Subcutaneous abdominal adipose tissue (tissue), 5 donors: Measurements from ENCODE around the gene IL5RA.

ENCODE experiments used
- H3K27ac ChIP-seq: one replicate; pipeline ENCODE4 v1.7.0; 2013; ENCODE audit warnings: low read depth, mild to moderate bottlenecking, inconsistent platforms, low read length, moderate library complexity
- H3K27me3 ChIP-seq, 5 donors: one replicate each; pipeline ENCODE4 v1.7.0; 2013; ENCODE audit warnings: low read length in 5 of 5, inconsistent platforms in 1 of 5; ENCODE audit not compliant: control insufficient read depth in 5 of 5, insufficient read depth in 4 of 5
- H3K36me3 ChIP-seq, 5 donors: one replicate each; pipeline ENCODE4 v1.7.0; 2013; ENCODE audit warnings: low read length in 5 of 5; ENCODE audit not compliant: control insufficient read depth in 5 of 5, insufficient read depth in 5 of 5
- H3K4me1 ChIP-seq, 5 donors: one replicate each; pipeline ENCODE4 v1.7.0; 2013; ENCODE audit warnings: low read length in 5 of 5, mild to moderate bottlenecking in 3 of 5, moderate library complexity in 1 of 5; ENCODE audit not compliant: control insufficient read depth in 5 of 5, insufficient read depth in 5 of 5
- H3K4me3 ChIP-seq, 5 donors: one replicate each; pipeline ENCODE4 v1.7.0; 2013; ENCODE audit warnings: low read length in 5 of 5, low read depth in 1 of 5
- H3K9ac ChIP-seq, 5 donors: one replicate each; pipeline ENCODE4 v1.7.0; 2013; ENCODE audit warnings: low read length in 5 of 5, mild to moderate bottlenecking in 4 of 5, moderate library complexity in 3 of 5
- H3K9me3 ChIP-seq, 5 donors: one replicate each; pipeline ENCODE4 v1.7.0; 2013; ENCODE audit warnings: low read length in 5 of 5; ENCODE audit not compliant: control insufficient read depth in 5 of 5
- donor health status: healthy.
- donor health status: healthy.
- donor health status: healthy.
- donor health status: healthy.
- donor health status: healthy.

Gene IL5RA

DNA sequence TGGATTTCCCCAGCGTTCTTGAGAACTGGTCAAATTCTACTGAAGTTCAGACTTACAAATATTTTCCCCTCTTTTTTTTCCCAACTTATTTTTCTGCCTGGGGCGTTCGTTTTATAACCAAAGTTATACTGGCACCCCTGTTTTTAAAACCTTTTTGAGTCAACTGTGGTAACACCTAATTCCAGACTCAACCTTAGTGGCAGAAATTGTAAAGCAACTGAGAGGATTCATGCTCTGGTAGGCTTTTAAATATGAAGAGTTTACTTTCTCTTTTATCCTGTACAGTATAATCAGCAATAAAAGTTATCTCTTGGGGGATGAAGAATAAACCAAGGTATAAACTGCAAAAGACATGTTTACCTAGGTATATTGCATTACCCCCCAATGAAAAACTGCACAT lies 2.3 kb downstream of the IL5RA start:
- Histone ChIP-seq H3K4me3 (no peak overlapping the region), H3K9ac (no peak overlapping the region), H3K9me3 (no peaks in the 10 kb centered on the region), H3K4me1 (peaks cover 0 to 3% (median 0%) of the 10 kb centered on the region in 5 donors), H3K27ac (no peak overlapping the region), H3K27me3 (no peaks in the 10 kb centered on the region), H3K36me3 (no peaks in the 10 kb centered on the region)

DNA sequence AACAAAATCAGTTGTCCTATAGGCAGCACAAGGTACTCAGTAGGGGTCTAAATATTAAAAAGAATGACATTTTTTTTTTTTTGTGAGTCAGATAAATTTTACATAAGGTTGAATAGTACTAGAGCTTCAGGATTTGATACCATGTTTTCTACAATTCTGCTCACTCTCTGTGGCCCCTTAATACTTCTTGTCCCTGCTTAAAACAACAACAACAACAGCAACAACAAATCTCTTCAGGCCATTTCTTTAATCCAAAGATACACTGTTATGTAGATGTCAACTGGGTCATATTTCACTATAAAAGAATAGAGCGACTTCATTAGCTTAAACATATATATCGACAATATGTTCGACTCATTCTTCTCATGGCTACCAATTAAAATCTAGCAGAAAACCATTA lies 3.0 kb downstream of the IL5RA start:
- H3K4me3 ChIP-seq: no peak overlapping the region
- H3K27me3 ChIP-seq: no peaks in the 10 kb centered on the region
- no peaks in the 10 kb centered on the region for H3K9me3 ChIP-seq
- H3K27ac ChIP-seq: no peak overlapping the region
- peaks cover 0 to 3% (median 0%) of the 10 kb centered on the region in 5 donors for H3K4me1 ChIP-seq
- H3K9ac ChIP-seq: no peak overlapping the region
- H3K36me3 ChIP-seq: no peaks in the 10 kb centered on the region

DNA sequence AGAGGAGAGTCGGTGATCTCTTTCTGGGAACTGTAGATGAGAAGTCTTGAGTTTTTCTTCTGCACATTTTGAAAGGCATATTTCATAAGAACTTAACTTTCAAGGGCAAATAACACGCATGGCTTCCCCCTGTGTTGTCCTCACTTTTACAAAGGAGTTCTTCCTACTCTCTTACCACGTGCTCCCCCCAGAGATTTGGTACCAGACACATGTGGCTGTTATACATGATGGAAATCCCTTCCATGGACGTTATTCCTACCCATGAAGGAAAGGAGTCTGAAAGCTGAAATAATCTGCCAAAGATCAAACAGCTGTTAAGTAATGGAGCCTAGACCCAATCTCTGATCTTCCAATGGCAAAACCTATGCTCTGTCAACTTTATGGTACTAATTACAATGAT lies 4.4 kb downstream of the IL5RA start:
- Histone ChIP-seq H3K27me3 (no peaks in the 10 kb centered on the region), H3K36me3 (no peaks in the 10 kb centered on the region)

DNA sequence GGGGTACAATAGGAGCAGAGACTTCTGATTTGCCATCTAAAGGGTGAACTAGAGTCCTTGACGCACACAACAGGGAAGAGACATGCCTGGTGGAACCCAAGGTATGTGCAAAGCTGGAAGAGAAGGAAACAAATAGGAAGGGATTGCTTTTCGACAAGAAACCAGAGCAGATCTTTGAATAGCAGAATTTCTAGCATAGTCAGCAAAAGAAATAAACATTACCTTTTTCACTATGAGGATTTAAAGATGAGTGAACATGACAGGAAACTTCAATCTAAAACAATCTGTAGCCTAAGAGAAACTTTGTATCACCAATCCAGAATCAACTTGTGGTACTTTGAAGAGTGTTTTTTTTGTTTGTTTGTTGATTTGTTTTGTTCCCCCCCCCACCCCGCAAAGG lies 4.9 kb downstream of the IL5RA start:
- Histone ChIP-seq H3K4me3 (no peak overlapping the region), H3K27me3 (no peaks in the 10 kb centered on the region), H3K9ac (no peak overlapping the region), H3K4me1 (no peaks in the 10 kb centered on the region), H3K27ac (no peak overlapping the region), H3K9me3 (no peaks in the 10 kb centered on the region), H3K36me3 (no peaks in the 10 kb centered on the region)

More for the DNA sequence above, 4.4 kb downstream of the IL5RA start:
- Histone ChIP-seq H3K4me3 (no peak overlapping the region), H3K9me3 (no peaks in the 10 kb centered on the region), H3K27ac (no peak overlapping the region), H3K9ac (no peak overlapping the region), H3K4me1 (peaks cover 0 to 3% (median 0%) of the 10 kb centered on the region in 5 donors)

DNA sequence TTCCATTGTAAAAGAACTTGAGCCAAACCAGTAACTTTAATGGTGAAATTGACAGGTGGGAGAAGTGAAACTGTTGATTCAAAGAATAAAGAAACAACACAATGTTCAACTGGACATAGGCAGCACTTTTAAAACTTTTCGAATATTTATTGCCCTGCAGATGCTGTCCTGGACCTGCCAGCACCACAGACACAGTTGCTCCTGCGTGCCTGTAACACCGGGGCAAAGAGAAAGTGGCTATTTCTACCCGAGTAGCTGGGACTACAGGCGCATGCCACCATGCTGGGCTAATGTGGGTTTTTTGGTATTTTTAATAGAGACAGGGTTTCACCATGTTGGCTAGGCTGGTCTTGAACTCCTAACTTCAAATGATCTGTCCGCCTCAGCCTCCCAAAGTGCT lies 7.4 kb downstream of the IL5RA start:
- Histone ChIP-seq H3K4me3 (no peak overlapping the region), H3K4me1 (no peaks in the 10 kb centered on the region), H3K27ac (no peak overlapping the region), H3K36me3 (no peaks in the 10 kb centered on the region), H3K9me3 (no peaks in the 10 kb centered on the region), H3K9ac (no peak overlapping the region), H3K27me3 (no peaks in the 10 kb centered on the region)

DNA sequence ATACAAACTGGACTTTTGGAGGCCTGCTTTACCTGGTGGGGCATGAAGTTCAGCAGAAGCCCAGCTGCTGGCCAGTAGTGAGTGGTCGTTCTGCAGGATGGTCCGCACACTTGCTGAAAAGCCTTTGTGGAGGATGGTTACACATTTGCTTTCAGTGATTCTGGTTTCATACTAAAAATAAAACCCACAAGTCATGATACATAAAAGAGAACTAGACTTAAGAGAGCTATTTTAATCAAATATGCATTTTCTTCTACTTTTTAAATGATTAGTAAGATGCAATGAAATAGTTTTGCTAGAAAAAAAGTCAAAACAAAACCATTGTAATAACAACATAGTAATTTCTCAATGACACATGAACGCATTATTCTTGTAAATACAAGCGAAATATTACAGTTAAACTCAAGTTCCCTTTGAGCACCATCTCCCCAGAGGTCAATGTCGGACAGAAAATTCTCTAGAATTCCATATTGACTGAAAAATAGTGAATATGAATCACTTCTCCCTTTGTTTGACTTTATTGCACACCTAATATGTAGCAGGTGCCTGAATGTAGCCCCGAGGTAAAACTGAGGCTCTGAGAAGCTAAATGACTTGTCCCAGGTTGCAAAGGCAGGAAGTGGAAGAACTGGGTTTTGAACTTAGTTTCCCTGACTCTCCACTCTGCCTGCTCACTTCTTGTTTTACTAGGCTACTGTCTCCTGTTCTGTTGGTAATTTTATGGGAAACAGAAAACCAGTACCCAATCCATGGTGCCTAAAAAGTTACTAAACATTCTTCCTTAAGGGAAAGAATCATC lies 8.3 kb downstream of the IL5RA start:
- Histone ChIP-seq H3K27me3 (no peaks in the 10 kb centered on the region), H3K27ac (no peak overlapping the region), H3K9me3 (no peaks in the 10 kb centered on the region), H3K4me3 (no peak overlapping the region), H3K36me3 (no peaks in the 10 kb centered on the region), H3K9ac (no peak overlapping the region), H3K4me1 (no peaks in the 10 kb centered on the region)

DNA sequence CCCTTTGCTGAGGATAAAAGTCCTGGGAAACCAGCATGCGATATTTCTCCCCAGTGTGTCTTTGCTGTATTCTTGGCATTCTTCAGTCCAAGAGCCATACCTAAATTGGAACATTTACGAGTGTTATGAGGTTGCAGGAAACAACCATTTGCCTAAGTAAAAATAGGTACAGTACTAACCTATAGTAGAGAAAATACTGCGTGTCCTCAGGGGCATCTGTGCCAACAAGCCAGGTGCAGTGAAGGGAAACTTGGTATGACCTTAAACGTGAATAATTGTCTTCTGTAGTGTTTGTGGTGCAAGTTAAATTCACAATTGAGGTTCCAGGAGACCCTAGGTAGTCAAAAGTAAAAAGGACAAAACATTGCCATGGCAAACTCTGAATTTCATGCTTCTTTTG lies 12.2 kb downstream of the IL5RA start:
- H3K27ac ChIP-seq: no peak overlapping the region
- no peak overlapping the region for H3K9ac ChIP-seq
- H3K27me3 ChIP-seq: no peaks in the 10 kb centered on the region
- H3K4me1 ChIP-seq: no peaks in the 10 kb centered on the region
- H3K4me3 ChIP-seq: no peak overlapping the region
- no peaks in the 10 kb centered on the region for H3K9me3 ChIP-seq
- no peaks in the 10 kb centered on the region for H3K36me3 ChIP-seq

DNA sequence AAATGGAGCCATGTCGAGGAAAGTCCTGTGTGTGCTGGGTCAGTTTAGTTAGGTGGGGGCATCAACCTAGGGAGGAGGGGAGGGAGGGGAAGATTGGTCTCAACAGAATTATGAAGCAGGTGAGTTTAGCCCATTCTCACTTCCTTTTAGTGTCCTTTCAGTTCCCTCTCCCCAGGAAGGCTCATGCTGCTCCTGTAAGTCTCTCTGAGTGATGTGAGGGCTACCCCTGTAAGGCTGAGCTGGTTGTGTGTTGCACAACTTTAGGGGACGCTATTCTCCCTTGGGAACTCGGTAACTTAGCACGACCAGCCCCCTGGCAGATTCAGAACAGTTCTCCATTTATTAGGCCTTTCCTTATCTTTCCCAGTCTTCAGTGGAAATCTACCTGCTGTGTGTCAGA lies 21.2 kb downstream of the IL5RA start:
- no peaks in the 10 kb centered on the region for H3K27me3 ChIP-seq
- H3K4me3 ChIP-seq: no peak overlapping the region
- no peaks in the 10 kb centered on the region for H3K9me3 ChIP-seq
- H3K36me3 ChIP-seq: no peaks in the 10 kb centered on the region
- H3K9ac ChIP-seq: no peak overlapping the region
- H3K27ac ChIP-seq: no peak overlapping the region
- no peaks in the 10 kb centered on the region for H3K4me1 ChIP-seq

DNA sequence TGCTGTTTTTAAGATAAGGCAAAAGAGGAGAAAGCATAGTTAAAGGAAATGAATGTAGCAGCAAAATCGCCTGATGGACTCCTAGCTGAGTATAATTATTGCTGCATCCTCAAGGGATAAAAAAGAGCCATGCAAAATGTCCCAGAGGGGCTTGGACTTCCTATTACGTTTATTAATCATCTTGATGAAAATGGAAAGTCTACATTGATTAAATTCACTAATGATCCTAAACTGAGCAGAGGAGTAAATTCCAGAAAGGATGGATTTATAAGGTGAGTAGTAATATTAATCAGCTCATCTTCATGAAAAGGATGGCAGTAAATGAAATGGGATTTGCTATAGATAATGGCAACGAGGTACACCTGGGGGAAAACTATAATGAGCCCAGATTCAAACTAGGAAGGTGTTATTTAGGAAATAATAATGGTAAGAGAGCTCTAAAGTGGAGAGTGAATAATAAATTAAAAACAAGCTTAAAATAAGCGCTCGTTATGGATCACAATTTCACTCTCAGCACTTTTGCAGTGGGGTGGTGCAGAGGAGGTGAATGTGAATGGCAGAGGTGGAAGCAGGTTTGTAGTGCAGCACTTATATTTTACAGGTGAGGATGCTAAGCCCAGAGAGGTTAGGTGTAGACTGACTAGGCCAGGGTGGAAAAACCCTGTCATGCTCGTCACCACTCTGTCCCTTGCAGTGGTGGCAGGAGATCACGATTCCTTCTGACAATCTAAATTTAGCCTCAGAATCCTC lies 22.3 kb downstream of the IL5RA start:
- Histone ChIP-seq H3K9me3 (no peaks in the 10 kb centered on the region), H3K9ac (no peak overlapping the region), H3K27me3 (no peaks in the 10 kb centered on the region), H3K27ac (no peak overlapping the region), H3K4me3 (no peak overlapping the region), H3K36me3 (no peaks in the 10 kb centered on the region), H3K4me1 (no peaks in the 10 kb centered on the region)

DNA sequence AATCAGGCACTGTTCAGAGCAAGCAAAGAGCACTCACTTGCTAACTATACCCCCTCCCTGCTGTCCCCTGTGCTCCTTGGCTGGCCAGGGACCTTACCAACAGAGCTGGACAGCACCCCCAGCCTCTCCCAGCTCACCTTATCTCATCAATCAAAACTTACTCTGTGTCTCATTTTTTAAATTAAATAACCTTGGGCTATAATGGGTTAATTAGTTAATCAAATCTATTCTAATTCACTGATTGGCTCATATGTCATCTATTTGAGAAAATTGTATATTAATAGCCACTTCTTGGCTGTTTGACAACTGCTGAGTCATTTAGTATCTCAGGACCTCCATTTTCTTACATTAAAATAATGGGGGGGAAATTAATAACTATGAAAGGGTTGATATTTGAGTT lies 22.9 kb downstream of the IL5RA start:
- H3K4me3 ChIP-seq: no peak overlapping the region
- H3K9ac ChIP-seq: no peak overlapping the region
- H3K27me3 ChIP-seq: no peaks in the 10 kb centered on the region
- no peaks in the 10 kb centered on the region for H3K36me3 ChIP-seq
- no peaks in the 10 kb centered on the region for H3K9me3 ChIP-seq
- H3K4me1 ChIP-seq: no peaks in the 10 kb centered on the region
- H3K27ac ChIP-seq: no peak overlapping the region
